BJ (cell line): ENCODE results near the gene STMN1. TPM values are rescaled to one million over a fixed set of nuclear protein-coding genes. Genes with fewer than 3 reads are reported as not detected.

ENCODE experiments used
- CTCF ChIA-PET: fragments of 350-600 bp; formaldehyde crosslinking; extraction: SDS; loops from one replicate; lab custom pipeline; 2021; ENCODE audit warnings: antibody characterized with exemption, inconsistent platforms; lab: Yijun Ruan, JAX
- POLR2A ChIA-PET: fragments of 300-600 bp; sonication (Branson Sonifier 250); formaldehyde crosslinking; extraction: SDS; loops from one replicate; lab custom pipeline; 2021; ENCODE audit warnings: antibody characterized with exemption; lab: Charles Lee
- DNase-seq: peaks from one replicate; pipeline ENCODE4 v3.0.0-alpha.2; 2011; ENCODE audit warnings: low read depth
- H3K27me3 ChIP-seq: 2 replicates; pipeline ENCODE4 v1.6.0; 2011; ENCODE audit warnings: low read length; ENCODE audit not compliant: control insufficient read depth, insufficient read depth
- H3K36me3 ChIP-seq: 2 replicates; pipeline ENCODE4 v1.5.1; 2011; ENCODE audit warnings: low read length; ENCODE audit not compliant: control insufficient read depth, insufficient read depth
- H3K4me3 ChIP-seq: 2 replicates; pipeline ENCODE4 v1.5.1; 2011; ENCODE audit warnings: low read depth, mild to moderate bottlenecking, control low read depth, low read length
- polyA plus RNA-seq: library from polyadenylated mRNA; depleted of rRNA; stranded (reverse); fragments of >200 nt; gene quantifications from 2 replicates; pipeline ENCODE4 v1.2.3, GENCODE V29; 2011
- TF ChIP-seq, protein P1 (sequence below): IDR thresholded peaks from 2 replicates; pipeline ENCODE4 v1.5.1; 2011; ENCODE audit warnings: low read depth, mild to moderate bottlenecking, control low read depth, inconsistent platforms, low read length, moderate library complexity; ENCODE audit not compliant: insufficient read depth

Gene STMN1
- polyA plus RNA-seq, 1 experiment, result 57.1 TPM

DNA sequence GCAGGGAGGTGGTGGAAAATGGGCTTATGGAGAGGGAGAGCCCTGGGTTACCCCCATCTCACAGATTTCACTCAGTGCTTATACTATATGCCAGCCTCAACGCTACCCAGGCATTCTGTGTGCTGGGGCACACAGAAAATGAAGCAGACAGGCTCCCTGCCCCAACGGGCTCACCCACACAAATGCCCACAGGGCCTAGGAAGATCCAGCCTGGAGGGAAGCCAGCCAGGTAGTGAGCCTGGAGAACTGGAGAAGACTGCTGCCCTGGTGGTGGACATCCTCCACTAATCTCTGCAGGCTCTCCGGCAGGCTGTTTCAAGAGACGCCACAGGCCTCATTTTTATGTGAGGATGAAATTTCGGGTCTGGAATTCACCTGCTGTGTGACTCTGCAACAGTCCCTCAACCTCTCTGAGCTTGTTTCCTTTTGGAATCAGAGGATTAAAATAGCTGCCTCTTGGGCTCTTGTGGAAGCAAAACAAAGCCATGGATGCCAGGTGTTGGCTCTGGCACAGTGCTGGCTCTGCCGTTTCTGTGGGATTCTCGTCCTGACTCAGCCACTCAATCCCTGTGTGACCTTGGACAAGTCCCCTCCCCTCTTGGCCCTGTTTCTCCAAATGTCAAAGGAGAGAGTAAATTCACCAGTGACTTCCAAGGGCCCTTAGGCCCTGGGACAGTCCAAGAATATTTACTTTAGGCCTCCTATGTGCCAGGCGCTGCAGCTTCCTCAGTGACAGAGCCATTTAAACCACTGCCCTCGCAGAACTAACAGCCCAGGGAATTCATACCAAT, 34.3 kb downstream of the STMN1 start:
- TF ChIP-seq, protein P1, sequence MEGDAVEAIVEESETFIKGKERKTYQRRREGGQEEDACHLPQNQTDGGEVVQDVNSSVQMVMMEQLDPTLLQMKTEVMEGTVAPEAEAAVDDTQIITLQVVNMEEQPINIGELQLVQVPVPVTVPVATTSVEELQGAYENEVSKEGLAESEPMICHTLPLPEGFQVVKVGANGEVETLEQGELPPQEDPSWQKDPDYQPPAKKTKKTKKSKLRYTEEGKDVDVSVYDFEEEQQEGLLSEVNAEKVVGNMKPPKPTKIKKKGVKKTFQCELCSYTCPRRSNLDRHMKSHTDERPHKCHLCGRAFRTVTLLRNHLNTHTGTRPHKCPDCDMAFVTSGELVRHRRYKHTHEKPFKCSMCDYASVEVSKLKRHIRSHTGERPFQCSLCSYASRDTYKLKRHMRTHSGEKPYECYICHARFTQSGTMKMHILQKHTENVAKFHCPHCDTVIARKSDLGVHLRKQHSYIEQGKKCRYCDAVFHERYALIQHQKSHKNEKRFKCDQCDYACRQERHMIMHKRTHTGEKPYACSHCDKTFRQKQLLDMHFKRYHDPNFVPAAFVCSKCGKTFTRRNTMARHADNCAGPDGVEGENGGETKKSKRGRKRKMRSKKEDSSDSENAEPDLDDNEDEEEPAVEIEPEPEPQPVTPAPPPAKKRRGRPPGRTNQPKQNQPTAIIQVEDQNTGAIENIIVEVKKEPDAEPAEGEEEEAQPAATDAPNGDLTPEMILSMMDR, result no peak
- ChIA-PET CTCF (interaction anchor here (0.6 kb wide), 1 partner anchor 71 kb away, joined by 4 read pairs; no protein-coding TSS in a partner anchor), POLR2A (no interaction called here)
- no peak for DNase-seq
- Histone ChIP-seq H3K27me3 (no peaks in the 10 kb centered on the region), H3K36me3 (peaks cover 8% of the 10 kb centered on the region; the same call in 1 of the 2 replicates), H3K4me3 (no peak overlapping the region)

DNA sequence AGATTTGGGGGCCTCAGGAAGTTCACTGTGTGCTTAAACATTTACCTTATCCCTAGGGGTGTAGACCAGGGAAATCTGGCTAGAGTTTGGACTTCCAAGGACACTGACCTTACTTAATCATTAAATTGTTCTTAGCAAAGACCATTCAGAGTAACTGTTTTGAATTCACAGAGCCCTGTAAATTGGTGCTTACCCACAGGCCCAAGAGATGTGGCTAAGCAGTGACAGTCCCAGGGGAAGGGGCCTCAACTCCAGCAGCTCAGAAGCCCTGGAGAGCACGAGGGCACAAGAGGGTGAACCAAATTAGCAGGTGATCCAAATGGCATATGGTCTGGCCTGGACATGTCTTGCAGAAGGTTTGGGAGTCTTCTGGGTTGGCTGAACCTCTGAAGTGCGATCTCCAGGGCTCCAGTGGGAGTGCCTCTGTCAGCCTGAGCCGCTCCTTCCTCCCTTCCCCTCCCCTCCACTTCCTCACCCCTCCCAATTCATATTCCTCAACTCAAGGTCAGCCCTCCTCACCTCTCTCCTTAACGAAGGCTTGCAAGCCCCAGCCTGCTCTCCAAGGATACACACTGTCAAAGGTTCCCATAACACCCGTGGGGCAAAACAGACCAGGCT, 35.0 kb downstream of the STMN1 start:
- TF ChIP-seq, protein P1, result no peak
- Histone ChIP-seq H3K4me3 (no peak overlapping the region), H3K27me3 (no peaks in the 10 kb centered on the region), H3K36me3 (peaks cover 8% of the 10 kb centered on the region; the same call in 1 of the 2 replicates)
- ChIA-PET CTCF (no interaction called here), POLR2A (no interaction called here)
- DNase-seq, result no peak

DNA sequence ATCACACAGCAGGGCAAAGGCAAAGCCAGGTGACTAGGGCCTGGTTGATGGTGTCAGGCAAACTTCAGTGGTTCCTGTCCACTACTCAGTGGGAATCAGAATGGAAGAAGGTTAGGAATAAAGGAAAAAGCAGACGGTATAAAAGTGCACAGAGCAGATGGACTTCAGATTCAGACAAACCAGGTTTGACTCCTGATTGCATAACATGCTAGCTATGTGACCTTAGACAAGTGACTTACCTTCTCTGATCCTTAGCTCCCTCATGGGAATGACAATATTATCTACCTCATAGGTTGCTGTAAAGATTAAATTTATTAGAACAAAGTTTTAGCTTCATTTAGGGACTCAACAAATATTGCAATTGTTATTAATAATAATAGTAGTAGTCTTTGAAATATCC, 35.6 kb downstream of the STMN1 start:
- no peaks in the 10 kb centered on the region for H3K27me3 ChIP-seq
- H3K36me3 ChIP-seq, result peaks cover 8% of the 10 kb centered on the region; the same call in 1 of the 2 replicates
- POLR2A ChIA-PET, result no interaction called here
- H3K4me3 ChIP-seq, result no peak overlapping the region
- CTCF ChIA-PET, result no interaction called here
- TF ChIP-seq, protein P1, result no peak
- DNase-seq, result no peak

DNA sequence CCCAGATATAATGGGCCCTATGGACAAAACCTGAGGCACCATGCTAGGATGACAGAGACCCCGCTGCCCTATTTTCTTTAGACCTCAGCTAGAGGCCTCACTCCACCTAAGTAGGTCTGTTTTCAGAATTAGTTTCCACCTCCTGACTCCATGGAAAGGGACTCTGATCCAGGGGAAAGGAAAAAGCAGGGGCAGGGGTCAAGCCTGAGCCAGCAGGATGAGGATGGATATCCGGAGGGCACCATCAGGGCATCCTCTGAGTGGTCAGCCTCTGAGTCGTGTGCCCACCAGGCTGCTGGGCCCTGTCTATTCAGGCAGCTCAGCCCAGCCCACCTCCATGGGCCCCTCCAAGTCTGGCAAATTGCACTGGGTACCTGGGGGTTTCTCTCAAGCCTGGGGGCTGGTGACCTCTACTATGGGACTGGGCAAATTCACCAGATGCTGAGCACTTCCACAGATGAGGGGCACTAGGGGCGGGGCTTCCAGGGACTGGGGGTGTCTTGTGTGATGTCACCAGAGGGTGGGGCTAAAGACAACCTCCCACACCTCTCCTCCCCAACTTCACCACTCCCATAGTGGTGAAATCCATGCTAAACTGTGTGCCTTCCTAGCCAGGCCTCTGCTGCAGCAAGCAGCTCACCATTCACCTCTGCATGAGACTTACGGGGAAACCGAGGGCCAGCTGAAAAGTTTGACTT, 36.2 kb downstream of the STMN1 start:
- H3K4me3 ChIP-seq, result no peak overlapping the region
- POLR2A ChIA-PET, result interaction anchor here (0.6 kb wide), 1 partner anchor 25 kb away, joined by 4 read pairs; no protein-coding TSS in a partner anchor
- peaks cover 8% of the 10 kb centered on the region; the same call in 1 of the 2 replicates for H3K36me3 ChIP-seq
- no peak for DNase-seq
- TF ChIP-seq, protein P1, result no peak
- CTCF ChIA-PET, result no interaction called here
- no peaks in the 10 kb centered on the region for H3K27me3 ChIP-seq
